HepG2 (cell line): ENCODE measurements around the gene PKIG. TPM values are rescaled to one million over a fixed set of nuclear protein-coding genes. Genes with fewer than 3 reads are reported as not detected.

ENCODE experiments used
- ATF2 ChIP-seq: sonication (generic); formaldehyde crosslinking; IDR thresholded peaks from 2 replicates; pipeline ENCODE4 v1.4.0; 2020; ENCODE audit warnings: missing genetic modification reagents
- CHCHD3 ChIP-seq: sonication (generic); formaldehyde crosslinking; IDR thresholded peaks from 2 replicates; pipeline ENCODE4 v1.8.0; 2022; ENCODE audit warnings: mild to moderate bottlenecking, missing genetic modification reagents, moderate library complexity
- DPF2 ChIP-seq: sonication (generic); formaldehyde crosslinking; IDR thresholded peaks from 2 replicates; pipeline ENCODE4 v1.4.0; 2020; ENCODE audit warnings: mild to moderate bottlenecking, low read depth, missing genetic modification reagents, borderline replicate concordance
- ETS1 ChIP-seq: sonication (generic); formaldehyde crosslinking; IDR thresholded peaks from 2 replicates; pipeline ENCODE4 v1.4.0; 2020; ENCODE audit warnings: missing genetic modification reagents
- FOSL2 ChIP-seq: sonication (generic); formaldehyde crosslinking; IDR thresholded peaks from 2 replicates; pipeline ENCODE4 v1.4.0; 2020; ENCODE audit warnings: missing genetic modification reagents
- FOXA3 ChIP-seq: IDR thresholded peaks from 2 replicates; pipeline ENCODE4 v1.6.1; 2016; ENCODE audit warnings: missing genetic modification reagents, missing compliant biosample characterization
- GABPA ChIP-seq, 2 experiments: IDR thresholded peaks; 2 replicates each; pipeline ENCODE4 v1.6.1; 2011 to 2016; ENCODE audit warnings: low read depth in 2 of 2, low read length in 1 of 2, missing biosample characterization in 1 of 2, missing genetic modification characterization in 1 of 2
- HDAC2 ChIP-seq: sonication (generic); formaldehyde crosslinking; IDR thresholded peaks from 2 replicates; pipeline ENCODE4 v1.4.0; 2020; ENCODE audit warnings: missing genetic modification reagents
- HES4 ChIP-seq: sonication (generic); formaldehyde crosslinking; IDR thresholded peaks from 2 replicates; pipeline ENCODE4 v1.9.0; 2021; ENCODE audit warnings: mild to moderate bottlenecking, missing genetic modification reagents, borderline replicate concordance
- HNRNPLL ChIP-seq: fragments of 200-400 bp; formaldehyde crosslinking; IDR thresholded peaks from 2 replicates; pipeline ENCODE4 v1.6.1; 2017; ENCODE audit warnings: mild to moderate bottlenecking, low read depth, low read length; ENCODE audit not compliant: poor library complexity, severe bottlenecking
- IKZF1 ChIP-seq: fragments of 450-650 bp; IDR thresholded peaks from 2 replicates; pipeline ENCODE4 v1.7.1; 2016
- KLF16 ChIP-seq, 2 experiments: sonication (generic) in 1 of 2; formaldehyde crosslinking in 1 of 2; IDR thresholded peaks; 2 replicates each; pipeline versions ENCODE4 v1.6.1 to v1.8.0; 2016 to 2023; ENCODE audit warnings: missing genetic modification reagents in 2 of 2, missing compliant biosample characterization in 1 of 2
- MTERF4 ChIP-seq: sonication (generic); formaldehyde crosslinking; IDR thresholded peaks from 2 replicates; pipeline ENCODE4 v1.8.0; 2023; ENCODE audit warnings: mild to moderate bottlenecking, missing genetic modification reagents
- NFE2L1 ChIP-seq: sonication (generic); formaldehyde crosslinking; IDR thresholded peaks from 2 replicates; pipeline ENCODE4 v1.4.0; 2020; ENCODE audit warnings: missing genetic modification reagents, mild to moderate bottlenecking, borderline replicate concordance
- NR2C2 ChIP-seq: sonication (generic); formaldehyde crosslinking; IDR thresholded peaks from 2 replicates; pipeline ENCODE4 v1.4.0; 2020; ENCODE audit warnings: missing genetic modification reagents, mild to moderate bottlenecking, moderate library complexity, borderline replicate concordance
- PCBP2 ChIP-seq: fragments of 200-400 bp; formaldehyde crosslinking; optimal IDR thresholded peaks from 2 replicates; pipeline ENCODE3; 2018; ENCODE audit warnings: low read length, low read depth; ENCODE audit not compliant: poor library complexity, severe bottlenecking
- PHF21A ChIP-seq: sonication (generic); formaldehyde crosslinking; IDR thresholded peaks from 2 replicates; pipeline ENCODE4 v1.5.0; 2020; ENCODE audit warnings: mild to moderate bottlenecking, missing genetic modification reagents
- POGZ ChIP-seq: sonication (generic); formaldehyde crosslinking; IDR thresholded peaks from 2 replicates; pipeline ENCODE4 v1.4.0; 2020; ENCODE audit warnings: mild to moderate bottlenecking, missing genetic modification reagents
- SALL1 ChIP-seq: sonication (generic); formaldehyde crosslinking; IDR thresholded peaks from 2 replicates; pipeline ENCODE4 v1.8.0; 2022; ENCODE audit warnings: mild to moderate bottlenecking, missing genetic modification reagents
- SRSF1 ChIP-seq: fragments of 200-400 bp; formaldehyde crosslinking; optimal IDR thresholded peaks from 2 replicates; pipeline ENCODE3; 2017; ENCODE audit warnings: mild to moderate bottlenecking, low read depth, low read length, moderate library complexity
- SRY ChIP-seq: sonication (generic); formaldehyde crosslinking; IDR thresholded peaks from 2 replicates; pipeline ENCODE4 v1.8.0; 2022; ENCODE audit warnings: mild to moderate bottlenecking, missing genetic modification reagents
- SSRP1 ChIP-seq: IDR thresholded peaks from 2 replicates; pipeline ENCODE4 v1.6.1; 2016; ENCODE audit warnings: control low read depth
- TIGD3 ChIP-seq: sonication (generic); formaldehyde crosslinking; IDR thresholded peaks from 2 replicates; pipeline ENCODE4 v1.5.1; 2020; ENCODE audit warnings: mild to moderate bottlenecking, missing genetic modification reagents, borderline replicate concordance
- ZFP36 ChIP-seq: fragments of 150-350 bp; IDR thresholded peaks from 2 replicates; pipeline ENCODE4 v1.6.1; 2018; ENCODE audit warnings: borderline replicate concordance, low read length, low read depth; ENCODE audit not compliant: partially characterized antibody
- ZNF121 ChIP-seq: sonication (generic); formaldehyde crosslinking; IDR thresholded peaks from 2 replicates; pipeline ENCODE4 v1.5.0; 2020; ENCODE audit warnings: mild to moderate bottlenecking, missing genetic modification reagents
- ZNF496 ChIP-seq: sonication (generic); formaldehyde crosslinking; IDR thresholded peaks from 2 replicates; pipeline ENCODE4 v1.8.1; 2023; ENCODE audit warnings: mild to moderate bottlenecking, moderate library complexity, missing genetic modification reagents; ENCODE audit not compliant: insufficient replicate concordance
- ZNF619 ChIP-seq: sonication (generic); formaldehyde crosslinking; IDR thresholded peaks from 2 replicates; pipeline ENCODE4 v1.4.0; 2020; ENCODE audit warnings: mild to moderate bottlenecking, missing genetic modification reagents
- ZNF839 ChIP-seq: sonication (generic); formaldehyde crosslinking; IDR thresholded peaks from 2 replicates; pipeline ENCODE4 v1.4.0; 2020; ENCODE audit warnings: missing genetic modification reagents, mild to moderate bottlenecking, borderline replicate concordance
- polyA plus RNA-seq, 8 experiments: library from polyadenylated mRNA; depleted of rRNA in 3 of 8; stranded (reverse) in 7 of 8; unstranded in 1 of 8; fragments of >200 nt; fragmentation: Illumina TruSeq in 4 of 8; extraction: Trizol in 4 of 8; gene quantifications; 2 replicates each; pipeline versions ENCODE4 v1.2.1 to v1.2.3, GENCODE V29; 2011 to 2016; ENCODE audit warnings: low read depth in 4 of 8, missing spikeins in 1 of 8, mixed read lengths in 1 of 8; ENCODE audit not compliant: insufficient read depth in 1 of 8
- total RNA-seq, 5 experiments: library from RNA; depleted of rRNA; stranded (reverse); fragments of >200 nt; fragmentation: Illumina TruSeq; extraction: Trizol; gene quantifications; 2 replicates each; pipeline ENCODE4 v1.2.3, GENCODE V29; 2016; ENCODE audit warnings: low read depth in 1 of 5

Gene PKIG
- total and polyA plus RNA-seq, 2 of the 13 experiments (the other 11 are each of a cell fraction or from before 2014, with no cell fraction given) = 30.8 to 44.5 TPM

GRCh38 chr20:44532981-44533331, 49.4 kb upstream of the PKIG start (continued):
- TF ChIP-seq MTERF4 (CRISPR knock-in tag) = no peak
- no peak for TF ChIP-seq IKZF1
- TF ChIP-seq HDAC2 (CRISPR knock-in tag) = 0 out of 2 replicates have a peak, but pooled peaks have one; percentile 21
- TF ChIP-seq HNRNPLL = no peak
- TF ChIP-seq HES4 = no peak
- no peak for TF ChIP-seq NR2C2 (CRISPR knock-in tag)
- TF ChIP-seq ZNF496 (CRISPR knock-in tag) = no peak
- no peak for TF ChIP-seq KLF16 (CRISPR knock-in tag; IDR thresholded peaks at IDR 0.05)
- TF ChIP-seq SRY = no peak; the same call in 1 of the 2 replicates
- TF ChIP-seq FOXA3 (CRISPR knock-in tag) = no peak
- no peak for TF ChIP-seq ATF2 (CRISPR knock-in tag)
- no peak for TF ChIP-seq PHF21A
- TF ChIP-seq POGZ = no peak
- TF ChIP-seq ZFP36 = no peak
- TF ChIP-seq SSRP1 (CRISPR knock-in tag) = no peak
- TF ChIP-seq ZNF619 (CRISPR knock-in tag) = no peak
- no peak for TF ChIP-seq GABPA (IDR thresholded peaks at IDR 0.05; ENCODE audit: low read depth, low read length)
- TF ChIP-seq GABPA (CRISPR knock-in tag; IDR thresholded peaks at IDR 0.05; ENCODE audit: low read depth) = no peak
- no peak for TF ChIP-seq ZNF839 (CRISPR knock-in tag)
- TF ChIP-seq ZNF121 = peak; percentile 91
- TF ChIP-seq SRSF1 = no peak
- TF ChIP-seq NFE2L1 = no peak
- no peak for TF ChIP-seq DPF2 (CRISPR knock-in tag)
- 0 out of 2 replicates have a peak, but pooled peaks have one; percentile 7 for TF ChIP-seq SALL1 (CRISPR knock-in tag)
- no peak for TF ChIP-seq ETS1 (CRISPR knock-in tag)
- TF ChIP-seq FOSL2 (CRISPR knock-in tag) = peak; percentile 77
- no peak for TF ChIP-seq PCBP2
- no peak for TF ChIP-seq CHCHD3 (CRISPR knock-in tag)
- TF ChIP-seq TIGD3 (CRISPR knock-in tag) = no peak
